Measurements from ENCODE around the gene UPK3A.
"Not testable (repeated sequence)": the region's sequence is repeated elsewhere in the genome, so short reads cannot be mapped to it uniquely, and the experiment has no call there.

The UPK3A gene

GRCh38 chr22:45281010-45281409 lies 3.7 kb upstream of the UPK3A start:
- no peak for DNase-seq (ENCODE audit: low spot score)

DNA sequence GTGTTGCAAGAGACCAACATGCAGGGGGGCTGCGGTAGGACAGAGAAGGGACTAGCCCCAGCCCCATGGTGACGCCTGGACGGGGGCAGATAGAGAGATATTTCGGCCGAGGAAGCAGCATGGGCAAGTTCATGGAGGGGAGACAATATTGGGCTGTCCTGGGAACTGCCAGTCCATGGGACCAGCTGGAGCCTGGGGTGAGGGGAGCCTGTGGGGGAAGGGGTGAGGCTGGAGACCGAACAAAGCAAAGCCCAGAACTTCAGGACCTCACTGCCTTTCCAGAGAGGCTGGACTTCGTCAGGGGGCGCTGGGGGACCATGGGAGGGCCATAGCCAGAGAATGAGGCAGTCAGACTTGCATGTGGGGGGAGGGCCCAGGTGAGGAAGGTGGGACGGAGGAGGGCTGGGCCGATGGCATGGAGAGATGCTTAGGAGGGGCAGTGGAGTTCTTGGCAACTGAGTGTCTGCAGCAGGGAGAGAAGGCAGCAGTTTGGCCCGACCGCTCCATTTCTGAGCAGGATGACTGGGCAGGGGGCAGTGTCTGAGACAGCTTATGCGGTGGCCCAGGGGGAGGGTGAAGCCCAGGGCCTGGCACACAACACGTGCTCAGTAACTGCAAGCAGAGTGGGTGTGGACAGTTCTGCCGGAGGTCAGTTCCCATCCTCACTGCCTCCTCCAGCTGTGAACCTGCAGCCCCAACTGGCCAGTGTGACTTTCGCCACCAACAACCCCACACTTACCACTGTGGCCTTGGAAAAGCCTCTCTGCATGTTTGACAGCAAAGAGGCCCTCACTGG lies 712 bp downstream of the UPK3A start:
- no peak for DNase-seq (ENCODE audit: low spot score)

- no peak for DNase-seq (ENCODE audit: low spot score)
These were observed 2.3 kb downstream of the UPK3A start for GRCh38 chr22:45286854-45287551.

DNA sequence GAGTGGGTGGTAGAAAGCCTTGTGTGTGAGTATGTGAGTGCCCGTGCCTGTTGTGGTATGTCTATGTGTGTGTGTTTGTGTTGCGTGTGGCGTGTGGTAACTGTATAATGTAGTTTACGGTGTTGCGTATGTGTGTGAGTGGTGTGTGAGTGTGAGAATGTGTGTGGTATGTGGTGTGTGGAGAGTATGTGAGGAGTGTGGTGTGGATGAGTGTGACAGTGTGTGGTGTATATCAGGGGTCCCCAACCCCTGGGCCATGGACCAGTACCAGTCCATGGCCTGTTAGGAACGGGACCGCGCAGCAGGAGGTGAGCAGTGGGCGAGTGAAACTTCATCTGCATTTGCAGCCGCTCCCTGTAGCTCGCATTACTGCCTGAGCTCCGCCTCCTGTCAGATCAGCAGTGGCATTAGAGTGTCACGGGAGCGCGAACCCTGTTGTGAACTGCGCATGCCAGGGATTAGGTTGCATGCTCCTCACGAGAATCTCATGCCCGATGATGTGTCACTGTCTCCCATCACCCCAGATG lies 5.7 kb downstream of the UPK3A start:
- no peak for DNase-seq (ENCODE audit: low spot score)

GRCh38 chr22:45291061-45291930 lies 6.5 kb downstream of the UPK3A start:
- DNase-seq (ENCODE audit: low spot score): no peak

- no peak for DNase-seq (ENCODE audit: low spot score)
These were observed 7.2 kb downstream of the UPK3A start for GRCh38 chr22:45291931-45292290.

DNA sequence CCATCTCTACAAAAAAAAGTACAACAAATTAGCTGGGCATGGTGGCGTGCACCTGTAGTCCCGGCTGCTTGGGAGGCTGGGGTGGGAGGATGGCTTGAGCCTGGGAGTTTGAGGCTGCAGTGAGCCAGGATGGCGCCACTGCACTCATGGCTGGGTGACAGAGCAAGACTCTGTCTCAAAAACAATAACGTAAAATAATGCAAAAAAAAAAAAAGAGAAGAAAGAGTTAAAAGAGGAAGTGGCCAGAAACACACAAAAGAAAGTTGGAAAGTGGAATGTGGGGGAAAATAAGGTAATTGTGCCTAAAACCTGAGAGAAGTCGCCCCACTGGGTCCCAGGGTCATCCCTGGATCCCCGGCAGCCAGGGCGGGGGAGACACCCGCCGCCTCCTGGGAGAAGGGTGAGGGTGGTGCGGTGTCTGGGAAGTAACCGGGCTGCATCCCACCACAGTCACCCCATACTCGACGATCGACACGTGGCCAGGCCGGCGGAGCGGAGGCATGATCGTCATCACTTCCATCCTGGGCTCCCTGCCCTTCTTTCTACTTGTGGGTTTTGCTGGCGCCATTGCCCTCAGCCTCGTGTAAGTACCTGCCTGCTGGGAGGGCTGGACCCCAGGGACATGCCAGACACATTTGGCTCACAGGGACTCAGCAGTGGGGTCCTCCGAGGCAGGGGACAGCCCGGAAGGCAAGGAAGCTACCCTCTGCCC lies 8.1 kb downstream of the UPK3A start:
- DNase-seq (ENCODE audit: low spot score): no peak

- DNase-seq (ENCODE audit: low spot score): no peak
These were observed 9.3 kb downstream of the UPK3A start for GRCh38 chr22:45294030-45294429.

DNA sequence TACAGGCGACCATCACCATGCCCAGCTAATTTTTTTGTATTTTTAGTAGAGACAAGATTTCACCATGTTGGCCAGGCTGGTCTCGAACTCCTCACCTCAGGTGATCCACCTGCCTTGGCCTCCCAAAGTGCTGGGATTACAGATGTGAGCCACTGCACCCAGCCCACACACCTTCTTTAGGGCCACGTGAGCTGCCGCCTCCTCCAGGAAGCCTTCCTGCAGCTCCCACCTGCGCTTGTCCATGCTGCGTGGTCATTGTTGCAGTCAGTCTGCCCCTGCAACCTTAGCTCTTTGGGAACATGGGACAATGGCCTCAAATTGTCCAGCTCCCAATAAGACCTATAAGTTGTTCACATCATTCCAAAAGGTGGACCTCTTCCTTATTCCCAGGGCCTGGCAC lies 10.3 kb downstream of the UPK3A start:
- not testable (repeated sequence) for DNase-seq (ENCODE audit: low spot score)

DNA sequence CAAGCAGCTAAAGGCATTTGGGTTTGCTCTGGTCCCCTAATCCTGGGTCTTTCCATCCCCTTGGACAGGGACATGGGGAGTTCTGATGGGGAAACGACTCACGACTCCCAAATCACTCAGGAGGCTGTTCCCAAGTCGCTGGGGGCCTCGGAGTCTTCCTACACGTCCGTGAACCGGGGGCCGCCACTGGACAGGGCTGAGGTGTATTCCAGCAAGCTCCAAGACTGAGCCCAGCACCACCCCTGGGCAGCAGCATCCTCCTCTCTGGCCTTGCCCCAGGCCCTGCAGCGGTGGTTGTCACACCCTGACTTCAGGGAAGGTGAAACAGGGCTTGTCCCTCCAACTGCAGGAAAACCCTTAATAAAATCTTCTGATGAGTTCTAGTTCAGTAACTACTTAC lies 10.7 kb downstream of the UPK3A start:
- DNase-seq (ENCODE audit: low spot score): no peak

GRCh38 chr22:45296628-45297297 lies 12.0 kb downstream of the UPK3A start:
- DNase-seq (ENCODE audit: low spot score): no peak

DNA sequence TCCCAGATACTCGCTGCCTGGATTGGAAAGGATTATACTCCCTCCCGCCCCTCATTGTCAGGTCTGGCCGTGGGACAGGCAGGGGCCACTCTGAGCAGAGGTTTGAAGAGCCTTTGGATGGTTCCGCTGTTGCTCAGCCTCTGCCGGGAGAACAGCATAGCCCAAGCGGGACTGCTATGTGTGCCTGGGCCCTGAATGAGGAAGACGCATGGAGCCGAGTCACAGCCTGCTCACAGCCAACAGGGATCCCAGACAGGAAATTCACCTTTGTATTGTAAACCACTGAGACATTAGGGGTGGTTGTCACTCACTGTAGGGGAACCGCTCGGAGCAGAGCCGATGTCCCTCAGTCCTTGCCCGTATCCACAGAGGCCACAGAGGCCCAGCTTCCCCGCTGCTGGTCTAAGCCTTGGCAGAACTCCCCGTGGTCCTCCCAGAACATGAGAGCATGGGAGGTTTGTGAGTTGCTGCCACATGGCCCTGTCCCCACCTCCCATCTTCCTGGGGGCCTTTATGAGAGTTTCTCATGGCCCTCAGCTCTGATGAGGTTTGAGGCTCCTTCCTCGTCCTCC lies 14.3 kb downstream of the UPK3A start:
- no peak for DNase-seq (ENCODE audit: low spot score)

DNA sequence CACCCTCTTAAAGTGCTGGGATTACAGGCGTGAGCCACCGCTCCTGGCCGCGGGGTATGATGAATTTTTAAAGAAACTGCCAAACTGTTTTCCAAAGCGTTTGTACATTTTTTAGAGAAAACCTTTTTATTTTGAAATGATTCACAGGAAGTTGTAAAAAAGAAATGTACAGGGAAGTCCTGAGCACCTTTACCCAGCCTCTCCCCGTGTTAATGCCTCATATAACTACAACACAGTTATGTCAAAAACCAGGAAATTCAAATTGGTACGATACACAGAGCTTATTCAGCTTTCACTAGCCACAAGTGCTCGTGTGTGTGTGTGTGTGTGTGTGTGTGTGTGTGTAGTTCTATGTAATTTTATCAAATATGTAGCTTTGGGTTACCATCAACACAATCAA lies 18.0 kb downstream of the UPK3A start:
- no peak for DNase-seq (ENCODE audit: low spot score)

DNA sequence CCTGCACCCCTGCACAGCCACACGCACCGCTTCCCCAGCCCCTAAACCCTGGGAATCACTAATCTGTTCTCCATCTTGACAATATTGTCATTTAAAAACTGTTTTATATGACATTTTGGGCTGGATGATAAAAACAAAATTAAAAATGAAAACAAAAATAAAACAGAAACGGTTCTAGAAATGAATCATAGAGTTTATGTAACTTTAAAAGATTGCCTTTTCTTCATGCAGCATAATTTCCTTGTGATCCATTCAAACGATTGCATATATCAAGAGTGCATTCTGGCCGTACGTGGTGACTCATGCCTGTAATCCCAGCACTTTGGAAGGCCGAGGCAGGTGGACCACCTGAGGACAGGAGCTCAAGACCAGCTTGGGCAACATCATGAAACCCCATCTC lies 18.4 kb downstream of the UPK3A start:
- no peak for DNase-seq (ENCODE audit: low spot score)

- no peak for DNase-seq (ENCODE audit: low spot score)
These were observed 20.2 kb downstream of the UPK3A start for GRCh38 chr22:45304971-45305370.

- no peak for DNase-seq (ENCODE audit: low spot score)
These were observed 20.8 kb downstream of the UPK3A start for GRCh38 chr22:45305456-45306075.

DNA sequence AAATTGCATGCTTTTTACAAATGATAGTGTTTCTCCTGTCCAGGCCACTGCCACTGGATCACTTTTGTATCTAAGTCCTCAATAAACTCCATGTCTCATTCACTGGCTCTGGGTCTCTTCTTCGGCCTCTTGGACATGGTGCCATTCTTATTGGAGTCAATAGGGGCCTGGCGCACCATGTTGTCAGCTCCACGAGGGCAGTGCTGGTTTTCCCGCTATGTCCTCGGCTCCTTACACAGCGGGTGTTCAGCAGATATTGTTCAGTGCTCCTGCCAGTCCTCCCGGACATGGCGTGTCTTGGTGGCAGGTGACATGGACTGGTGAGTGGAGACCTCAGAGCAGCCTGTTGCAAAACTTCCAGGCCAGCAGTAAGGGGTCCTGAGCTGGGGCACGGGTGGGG lies 21.4 kb downstream of the UPK3A start:
- no peak for DNase-seq (ENCODE audit: low spot score)

GRCh38 chr22:45308391-45308956 lies 23.7 kb downstream of the UPK3A start:
- no peak for DNase-seq (ENCODE audit: low spot score)

GRCh38 chr22:45308957-45309421 lies 24.2 kb downstream of the UPK3A start:
- DNase-seq (ENCODE audit: low spot score): no peak

All from RKO (cell line).